SU-DHL-6 (cell line): ENCODE results near the gene CTNNA2.

Experiments
- CTCF ChIP-seq: fragments of 200-600 bp; sonication (generic); IDR thresholded peaks from one replicate; pipeline ENCODE4 v1.5.1; 2017; ENCODE audit warnings: antibody characterized with exemption, mild to moderate bottlenecking, low read length, moderate library complexity; ENCODE audit not compliant: insufficient read depth, poor library complexity, severe bottlenecking
- EZH2phosphoT487 ChIP-seq: fragments of 200-600 bp; sonication (generic), shearing (Covaris generic); conservative IDR thresholded peaks from 2 replicates; pipeline ENCODE4 v1.6.1; 2018; ENCODE audit warnings: mild to moderate bottlenecking, antibody characterized with exemption, low read length, moderate library complexity, mixed read lengths

GRCh38 chr2:79627237-79627636 is 114.4 kb downstream of the CTNNA2 start:
- TF ChIP-seq EZH2phosphoT487 = no peak
- no peak for TF ChIP-seq CTCF
